Measurements from ENCODE around the gene IMPDH2.

GRCh38 chr3:48996640-48997039 is 32.6 kb downstream of the IMPDH2 start:
- TF ChIP-seq EZH2 (IDR thresholded peaks at IDR 0.05; ENCODE audit: low read depth, unreplicated experiment) (no peak), EZH2phosphoT487 (IDR thresholded peaks at IDR 0.05; ENCODE audit: unreplicated experiment) (no peak), CTCF (conservative IDR thresholded peaks at IDR 0.05; ENCODE audit: low read depth in 2 of 2) (no peak), NANOG (IDR thresholded peaks at IDR 0.05; ENCODE audit: borderline replicate concordance) (no peak), CREB1 (CRISPR knock-in tag; IDR thresholded peaks at IDR 0.05; ENCODE audit: low read depth) (no peak), POLR2AphosphoS5 (IDR thresholded peaks at IDR 0.05; ENCODE audit: low read depth) (no peak)
- TF ChIP-seq, protein P1, sequence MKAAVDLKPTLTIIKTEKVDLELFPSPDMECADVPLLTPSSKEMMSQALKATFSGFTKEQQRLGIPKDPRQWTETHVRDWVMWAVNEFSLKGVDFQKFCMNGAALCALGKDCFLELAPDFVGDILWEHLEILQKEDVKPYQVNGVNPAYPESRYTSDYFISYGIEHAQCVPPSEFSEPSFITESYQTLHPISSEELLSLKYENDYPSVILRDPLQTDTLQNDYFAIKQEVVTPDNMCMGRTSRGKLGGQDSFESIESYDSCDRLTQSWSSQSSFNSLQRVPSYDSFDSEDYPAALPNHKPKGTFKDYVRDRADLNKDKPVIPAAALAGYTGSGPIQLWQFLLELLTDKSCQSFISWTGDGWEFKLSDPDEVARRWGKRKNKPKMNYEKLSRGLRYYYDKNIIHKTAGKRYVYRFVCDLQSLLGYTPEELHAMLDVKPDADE (IDR thresholded peaks at IDR 0.05), result no peak
